ENCODE results near the gene IMPG2. TPM values are rescaled to one million over a fixed set of nuclear protein-coding genes. Genes with fewer than 3 reads are reported as not detected.

Gene IMPG2
- total and polyA plus RNA-seq, 2 experiments from 2014 or later = 0.12 to 0.33 TPM

- peaks cover 3% of the 10 kb centered on the region for H3K27me3 ChIP-seq
- H3K9me3 ChIP-seq (ENCODE audit: low read depth) = no peaks in the 10 kb centered on the region
- H3K27ac ChIP-seq = no peak overlapping the region
- H3K4me3 ChIP-seq = no peak overlapping the region
- H3K36me3 ChIP-seq = no peaks in the 10 kb centered on the region
- TF ChIP-seq CTCF (IDR thresholded peaks at IDR 0.05; ENCODE audit: low read depth, low read length) = no peak
- no peak for DNase-seq (ENCODE audit: low read depth in 1 of 2, low spot score in 1 of 2)
- H3K4me1 ChIP-seq (ENCODE audit: low read depth) = peaks cover 8% of the 10 kb centered on the region
These were observed 51.3 kb downstream of the IMPG2 start for GRCh38 chr3:101268971-101269671.

GRCh38 chr3:101268141-101268540 is 52.2 kb downstream of the IMPG2 start:
- peaks cover 8% of the 10 kb centered on the region for H3K4me1 ChIP-seq (ENCODE audit: low read depth)
- no peak overlapping the region for H3K27ac ChIP-seq
- TF ChIP-seq CTCF (IDR thresholded peaks at IDR 0.05; ENCODE audit: low read depth, low read length) = no peak
- no peaks in the 10 kb centered on the region for H3K9me3 ChIP-seq (ENCODE audit: low read depth)
- peaks cover 3% of the 10 kb centered on the region for H3K27me3 ChIP-seq
- no peak for DNase-seq (ENCODE audit: low read depth in 1 of 2, low spot score in 1 of 2)
- no peak overlapping the region for H3K4me3 ChIP-seq
- no peaks in the 10 kb centered on the region for H3K36me3 ChIP-seq

DNA sequence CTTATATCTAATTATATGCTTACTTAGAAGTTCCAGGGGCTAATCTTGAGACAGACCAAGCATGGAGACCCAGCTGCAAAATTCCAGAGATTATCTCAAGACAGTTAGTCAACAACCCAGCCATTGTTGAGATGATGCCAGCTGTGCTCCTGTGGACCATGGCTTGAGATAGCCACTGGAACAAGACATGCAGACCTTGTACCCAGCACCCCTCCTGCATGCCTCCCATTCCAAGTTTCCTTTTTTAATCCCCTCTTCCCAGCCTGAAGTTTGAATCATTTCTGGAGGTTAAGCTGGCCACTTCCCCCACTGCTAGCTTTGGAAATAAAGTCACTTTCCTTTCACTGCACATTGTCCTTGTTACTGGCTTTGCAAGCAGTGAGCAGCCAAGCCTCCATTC is 53.8 kb downstream of the IMPG2 start:
- TF ChIP-seq CTCF (IDR thresholded peaks at IDR 0.05; ENCODE audit: low read depth, low read length) = no peak
- Histone ChIP-seq H3K9me3 (ENCODE audit: low read depth) (no peaks in the 10 kb centered on the region), H3K27ac (no peak overlapping the region), H3K4me3 (no peak overlapping the region), H3K36me3 (no peaks in the 10 kb centered on the region), H3K27me3 (no peaks in the 10 kb centered on the region), H3K4me1 (ENCODE audit: low read depth) (peaks cover 8% of the 10 kb centered on the region)
- no peak for DNase-seq (ENCODE audit: low read depth in 1 of 2, low spot score in 1 of 2)

DNA sequence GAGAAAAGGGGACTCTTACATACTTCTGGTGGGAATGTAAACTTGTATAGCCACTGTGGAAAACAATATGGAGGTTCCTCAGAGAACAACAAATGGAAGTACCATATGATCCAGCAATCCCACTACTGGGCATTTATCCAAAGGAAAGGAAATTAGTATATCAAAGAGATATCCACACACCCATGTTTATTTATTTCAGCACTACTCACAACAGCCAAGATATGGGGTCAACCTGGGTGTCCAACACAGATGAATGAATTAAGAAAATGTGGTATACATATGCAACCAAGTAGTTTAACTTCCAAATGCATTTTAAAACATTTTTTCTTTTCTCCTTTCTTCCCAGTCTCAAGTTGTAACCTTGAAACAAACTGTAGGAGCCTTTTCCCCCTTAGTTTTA is 54.3 kb downstream of the IMPG2 start:
- TF ChIP-seq CTCF (IDR thresholded peaks at IDR 0.05; ENCODE audit: low read depth, low read length) = no peak
- Histone ChIP-seq H3K27ac (no peak overlapping the region), H3K4me1 (ENCODE audit: low read depth) (peaks cover 8% of the 10 kb centered on the region), H3K27me3 (no peaks in the 10 kb centered on the region), H3K9me3 (ENCODE audit: low read depth) (no peaks in the 10 kb centered on the region), H3K36me3 (no peaks in the 10 kb centered on the region), H3K4me3 (no peak overlapping the region)
- no peak for DNase-seq (ENCODE audit: low read depth in 1 of 2, low spot score in 1 of 2)

GRCh38 chr3:101262393-101263240 is 57.8 kb downstream of the IMPG2 start:
- no peaks in the 10 kb centered on the region for H3K36me3 ChIP-seq
- no peaks in the 10 kb centered on the region for H3K27me3 ChIP-seq
- no peak for DNase-seq (ENCODE audit: low read depth in 1 of 2, low spot score in 1 of 2)
- H3K4me3 ChIP-seq = no peak overlapping the region
- TF ChIP-seq CTCF (IDR thresholded peaks at IDR 0.05; ENCODE audit: low read depth, low read length) = no peak
- H3K4me1 ChIP-seq (ENCODE audit: low read depth) = no peaks in the 10 kb centered on the region
- H3K27ac ChIP-seq = no peak overlapping the region
- no peaks in the 10 kb centered on the region for H3K9me3 ChIP-seq (ENCODE audit: low read depth)

All from cardiac muscle cell (in vitro differentiated cells and primary cell).